NT2/D1 (cell line): ENCODE results near the gene LIN52.

Source experiments
- SUZ12 ChIP-seq: IDR thresholded peaks from 2 replicates; pipeline ENCODE4 v1.6.1; 2011; ENCODE audit not compliant: insufficient read length, insufficient read depth; ENCODE audit errors: extremely low read depth
- YY1 ChIP-seq: IDR thresholded peaks from 2 replicates; pipeline ENCODE4 v1.6.1; 2011; ENCODE audit not compliant: insufficient read length, insufficient read depth
- ZNF274 ChIP-seq: IDR thresholded peaks from 2 replicates; pipeline ENCODE4 v1.6.1; 2011; ENCODE audit warnings: mild to moderate bottlenecking, low read depth, low read length

GRCh38 chr14:74147571-74147970, 62.8 kb downstream of the LIN52 start:
- TF ChIP-seq YY1 (no peak), ZNF274 (no peak), SUZ12 (no peak)
